Glomerular endothelial cell (primary cell): ENCODE results near the gene CNMD. TPM values are rescaled to one million over a fixed set of nuclear protein-coding genes. Genes with fewer than 3 reads are reported as not detected.

Experiments used
- DNase-seq: peaks from one replicate; pipeline ENCODE4 v3.0.0-alpha.2; 2011; ENCODE audit warnings: low read depth, low spot score; ENCODE audit errors: extremely low read depth
- total RNA-seq: library from RNA; depleted of rRNA; stranded (reverse); fragments of >200 nt; gene quantifications from 2 replicates; pipeline ENCODE4 v1.2.3, GENCODE V29; 2015

The CNMD gene
- total RNA-seq: not detected in 2 replicates

DNA sequence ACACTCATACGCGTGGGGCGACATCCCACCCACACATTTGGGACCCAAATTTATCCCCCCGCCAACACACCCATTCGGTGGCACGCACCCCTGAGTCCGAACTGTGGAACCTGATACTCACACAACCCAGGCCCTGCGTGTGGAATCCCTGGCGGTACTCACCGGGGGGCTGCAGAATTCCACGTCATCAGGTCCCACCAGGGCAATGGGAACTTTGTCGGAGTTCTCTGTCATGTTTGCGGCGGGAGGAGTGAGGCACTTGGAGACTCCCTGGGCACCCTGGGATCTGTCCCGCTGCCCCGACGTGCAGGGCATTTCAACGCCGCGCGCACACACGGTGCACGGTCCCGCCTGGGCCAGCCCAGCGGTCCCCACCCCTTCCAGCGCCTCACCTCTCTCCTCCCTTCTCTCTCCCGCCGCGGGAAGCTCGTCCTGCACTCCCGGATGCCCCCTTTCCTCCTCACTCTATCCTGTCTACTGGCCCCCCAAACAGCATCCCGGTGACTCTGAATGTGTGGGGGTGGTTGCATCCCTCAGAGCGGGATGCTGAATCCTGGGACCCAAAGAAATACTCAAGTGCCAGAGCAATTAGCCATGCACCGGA lies at the start of gene CNMD:
CNMD (minus strand) TSS at position 353 of the 604 bp plus-strand sequence; CDS start at position 234, 119 bp downstream.
- DNase-seq: no peak

DNA sequence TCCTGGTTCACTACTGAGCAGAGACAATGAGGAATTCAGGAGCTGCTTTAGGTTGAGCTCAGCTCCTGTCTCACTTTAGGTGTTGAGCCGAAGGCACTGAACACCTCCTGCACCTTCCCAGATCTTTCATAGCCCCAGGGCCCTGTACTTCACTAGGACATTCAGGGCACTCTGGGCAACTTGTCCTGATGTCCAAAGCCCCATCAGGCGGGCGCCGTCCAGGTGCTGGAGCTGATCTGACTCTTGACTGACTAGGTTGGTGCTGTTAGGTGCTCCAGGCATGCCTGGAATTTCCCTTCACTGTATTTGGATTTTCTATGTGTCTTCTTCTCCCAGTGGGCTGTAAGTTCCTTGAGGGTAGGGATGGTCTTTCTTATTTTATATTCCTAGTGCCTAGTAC lies 48.4 kb upstream of the CNMD start:
- no peak for DNase-seq

DNA sequence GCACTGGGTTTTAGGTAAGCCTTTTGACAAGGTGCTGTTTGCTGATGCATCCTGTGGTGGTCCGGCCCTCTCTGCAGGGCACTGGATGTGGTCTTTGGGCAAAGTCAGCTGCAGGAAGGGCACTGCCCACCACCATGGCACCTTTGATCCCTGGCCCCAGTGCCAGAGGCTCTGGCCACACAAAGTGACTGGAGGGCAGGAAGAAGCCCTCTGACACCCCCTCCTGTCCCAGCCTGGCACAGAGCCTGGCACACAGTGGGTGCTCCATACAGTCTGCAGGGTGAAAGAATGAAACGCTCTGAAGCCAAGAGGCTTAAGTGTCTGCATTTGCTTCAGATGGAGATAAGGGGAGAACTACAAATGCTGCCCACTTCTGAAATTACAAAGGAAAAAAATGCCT lies 47.6 kb upstream of the CNMD start:
- no peak for DNase-seq

DNA sequence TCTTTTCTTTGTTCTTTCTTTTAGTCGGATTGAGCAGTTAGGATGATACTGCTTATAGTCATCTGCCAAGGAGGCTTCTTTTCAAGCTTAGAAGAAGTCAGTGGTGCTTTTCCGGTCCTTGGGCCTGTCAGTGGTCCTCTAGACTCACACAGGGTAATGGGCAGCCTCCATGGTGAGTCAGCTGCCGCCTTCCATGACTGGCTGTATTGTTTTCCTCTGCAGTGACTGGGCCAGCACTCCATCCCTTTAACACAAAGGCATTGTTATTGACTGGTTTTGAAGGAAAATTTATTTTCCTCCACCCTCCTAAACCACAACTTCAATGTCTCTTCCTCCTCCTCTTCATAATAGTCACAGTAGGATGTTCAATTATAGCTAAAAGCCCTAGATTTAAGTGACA lies 47.1 kb upstream of the CNMD start:
- no peak for DNase-seq

DNA sequence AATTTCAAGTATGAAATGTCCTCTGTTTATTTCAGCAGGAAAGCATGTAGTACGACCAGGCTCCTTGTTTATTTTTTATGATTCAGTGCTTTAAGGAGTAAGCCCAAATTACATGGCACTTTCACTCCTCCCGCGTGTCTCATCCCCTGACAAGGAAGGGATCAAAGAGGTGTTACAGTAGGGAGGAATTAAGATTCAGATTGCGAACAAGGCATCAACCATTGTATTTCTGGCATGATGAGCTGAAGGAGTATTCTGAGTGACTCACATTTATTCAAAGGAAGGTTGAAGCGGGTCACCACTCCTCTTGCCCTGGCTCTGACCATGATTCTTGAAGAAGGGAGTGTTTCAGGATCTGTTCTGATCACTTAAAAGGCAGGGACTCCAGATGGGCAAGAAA lies 46.1 kb upstream of the CNMD start:
- DNase-seq: no peak

DNA sequence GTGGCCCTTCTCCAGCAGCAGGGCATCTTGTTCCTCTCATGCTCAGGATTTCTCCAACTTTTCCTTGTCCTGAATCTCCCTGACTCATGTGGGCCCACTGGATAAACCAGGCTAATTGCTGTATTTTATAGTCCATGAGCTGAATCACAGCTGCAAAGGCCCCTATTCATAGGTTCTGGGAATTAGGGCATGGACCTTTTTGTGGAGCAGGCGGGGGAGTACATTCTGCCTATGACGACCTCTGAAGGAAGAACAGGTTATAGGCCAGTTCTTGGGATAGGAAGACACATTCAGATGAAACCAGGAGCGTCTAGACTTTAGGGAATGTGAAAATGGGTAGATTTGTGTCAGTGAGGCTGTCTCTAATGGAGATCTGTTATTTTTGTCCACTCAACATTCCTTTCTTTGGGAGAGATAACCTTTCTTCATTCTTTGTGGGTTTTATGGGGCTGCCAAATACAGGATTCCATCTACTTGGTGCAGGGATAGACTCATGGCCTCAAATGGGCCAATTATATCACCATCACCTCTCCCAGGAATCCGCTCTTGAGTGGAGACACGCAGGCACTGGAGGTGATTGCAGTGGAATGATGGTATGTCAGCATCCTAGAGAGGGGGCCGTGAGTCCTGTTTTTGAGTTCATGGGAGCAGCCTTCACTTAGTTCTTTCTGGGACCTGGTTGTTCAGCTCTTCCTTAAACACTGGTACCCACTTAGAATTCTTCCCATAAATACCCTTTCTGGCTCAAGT lies 45.1 kb upstream of the CNMD start:
- no peak for DNase-seq

DNA sequence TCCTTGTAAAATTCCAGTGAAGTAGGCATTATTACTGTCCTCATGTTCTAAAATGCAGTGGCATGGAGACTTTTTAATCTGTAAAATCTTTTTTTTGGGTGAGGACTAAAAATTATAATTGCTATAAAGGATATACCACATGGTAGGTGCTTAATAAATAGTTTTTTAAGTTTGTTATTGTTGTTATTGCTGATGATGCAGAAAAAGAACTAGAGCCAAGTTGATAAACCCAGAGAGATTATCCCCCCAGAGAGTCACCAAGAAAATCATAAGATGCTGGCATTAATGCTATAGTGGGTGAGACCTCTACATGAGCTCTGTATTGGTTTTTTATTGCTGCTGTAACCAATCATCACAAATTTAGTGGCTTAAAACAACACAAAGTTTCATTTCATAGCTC lies 44.3 kb upstream of the CNMD start:
- no peak for DNase-seq

DNA sequence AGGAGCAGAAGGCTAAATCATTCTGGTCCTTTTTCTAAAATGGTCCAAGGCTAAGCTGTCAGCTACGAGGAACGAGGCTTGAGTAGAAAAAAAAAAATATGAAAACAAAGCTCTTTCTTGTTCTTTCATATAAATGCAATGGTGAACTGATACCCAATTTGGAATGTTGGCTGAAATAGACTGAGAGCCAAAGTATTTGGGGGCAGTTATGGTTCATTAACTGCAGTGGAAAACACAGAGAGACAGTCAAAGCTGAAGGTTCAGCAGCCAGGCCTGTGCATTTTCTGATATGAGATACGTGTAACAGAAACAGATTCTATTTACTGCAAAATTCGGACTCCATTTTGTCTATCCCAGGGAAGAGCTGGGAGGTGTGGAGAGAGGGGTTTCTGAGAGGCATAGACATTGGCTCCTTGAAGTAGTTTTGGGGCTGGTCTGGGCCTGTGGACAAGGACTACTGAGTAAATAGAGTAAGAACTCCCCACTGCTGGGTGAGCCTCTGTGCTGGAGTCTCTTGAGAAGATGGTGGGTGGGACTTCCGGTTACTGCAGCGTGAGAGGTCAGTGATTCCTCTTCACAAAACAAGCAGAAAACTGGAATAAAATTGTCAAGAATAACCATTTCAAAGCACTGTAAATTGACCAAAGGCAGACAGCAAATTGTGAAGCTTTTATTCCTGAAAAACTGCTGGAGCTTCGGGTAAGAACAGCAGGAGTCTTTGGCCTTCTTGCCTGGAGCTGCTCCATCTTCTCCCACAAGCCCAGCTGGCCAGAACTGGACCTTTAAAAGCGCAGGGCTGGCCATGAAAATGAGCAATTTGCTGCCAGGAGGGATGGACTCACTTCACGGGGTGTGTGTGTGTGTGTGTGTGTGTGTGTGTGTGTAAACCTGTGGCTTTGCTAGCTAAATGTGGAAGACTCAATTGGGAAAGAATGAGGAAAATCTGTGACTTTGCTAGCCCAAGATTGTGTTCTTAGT lies 43.1 kb upstream of the CNMD start:
- DNase-seq: no peak

DNA sequence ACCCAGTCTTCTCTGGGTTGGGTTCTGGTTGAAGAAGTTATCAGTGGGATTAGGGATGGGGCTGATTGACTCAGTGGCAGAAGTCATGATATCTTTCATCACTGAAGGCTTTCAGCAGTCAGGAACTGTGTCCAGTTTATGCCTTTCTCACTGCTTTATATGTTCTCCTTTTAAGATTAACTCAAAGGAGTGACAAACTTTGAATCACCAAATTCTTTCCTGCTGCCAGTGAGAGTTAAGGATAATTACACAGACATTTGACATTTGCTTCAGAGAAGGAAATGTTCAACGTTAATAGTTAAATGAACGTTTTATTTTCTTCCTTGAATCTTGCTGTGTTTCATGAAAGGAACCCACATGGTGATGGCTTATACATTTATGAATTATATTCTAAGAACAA lies 41.0 kb upstream of the CNMD start:
- no peak for DNase-seq

DNA sequence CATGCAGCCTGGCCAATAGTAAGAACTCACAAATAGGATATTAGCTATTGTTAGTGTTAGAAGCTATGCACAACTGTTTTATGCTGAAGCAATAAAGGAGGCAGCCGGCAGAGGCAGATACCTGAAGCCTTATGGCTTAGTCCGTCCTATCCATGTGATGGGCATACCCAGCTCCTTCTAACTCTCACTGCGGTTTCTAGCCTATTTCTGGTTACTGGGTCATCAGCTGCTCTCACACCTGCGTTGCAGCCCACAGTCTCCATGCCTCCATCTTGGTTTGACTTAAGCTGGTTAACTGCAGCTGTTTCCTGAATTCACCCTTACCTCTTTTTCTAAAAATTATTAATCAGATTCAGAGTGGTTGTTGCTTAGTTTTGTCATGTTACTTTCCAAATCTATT lies 40.5 kb upstream of the CNMD start:
- no peak for DNase-seq

DNA sequence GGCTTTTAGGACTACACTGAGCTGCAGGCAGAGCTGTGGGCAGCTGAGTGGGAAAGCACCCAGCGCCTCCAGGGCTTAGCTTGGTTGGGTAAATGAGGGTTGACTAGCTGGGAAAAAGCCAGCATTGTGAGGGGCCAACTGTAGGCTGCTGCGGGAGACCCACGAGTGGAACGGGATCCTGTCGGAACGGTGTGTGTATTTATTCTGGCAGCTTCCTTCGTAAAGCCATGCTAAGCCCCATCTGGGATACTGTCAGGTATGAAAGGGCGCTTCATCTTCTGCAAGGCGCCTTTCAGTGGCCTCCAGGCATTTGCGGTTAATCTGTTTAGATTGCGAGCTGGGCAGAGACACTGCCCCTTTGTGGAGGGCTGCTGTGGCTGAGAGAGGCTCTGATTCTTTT lies 39.5 kb upstream of the CNMD start:
- no peak for DNase-seq

DNA sequence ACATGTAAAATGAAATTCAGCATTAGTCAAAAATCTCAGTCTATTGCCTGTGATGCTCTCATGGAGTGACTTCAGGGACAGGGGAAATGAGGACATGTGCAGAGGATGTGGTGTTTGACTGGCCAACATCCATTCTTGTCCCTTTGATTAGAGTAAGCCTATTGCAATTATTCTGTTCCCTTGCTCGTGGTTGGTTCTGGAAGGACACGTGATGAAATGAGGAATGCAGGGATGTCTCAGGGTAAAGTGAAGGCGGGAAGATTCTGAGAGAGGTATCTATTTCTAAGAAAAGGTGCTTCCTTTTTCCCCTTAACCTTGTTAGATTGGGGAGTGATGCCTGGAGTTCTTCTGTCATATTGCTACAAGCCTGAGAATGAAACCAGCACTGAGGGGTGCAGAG lies 37.1 kb upstream of the CNMD start:
- DNase-seq: no peak

DNA sequence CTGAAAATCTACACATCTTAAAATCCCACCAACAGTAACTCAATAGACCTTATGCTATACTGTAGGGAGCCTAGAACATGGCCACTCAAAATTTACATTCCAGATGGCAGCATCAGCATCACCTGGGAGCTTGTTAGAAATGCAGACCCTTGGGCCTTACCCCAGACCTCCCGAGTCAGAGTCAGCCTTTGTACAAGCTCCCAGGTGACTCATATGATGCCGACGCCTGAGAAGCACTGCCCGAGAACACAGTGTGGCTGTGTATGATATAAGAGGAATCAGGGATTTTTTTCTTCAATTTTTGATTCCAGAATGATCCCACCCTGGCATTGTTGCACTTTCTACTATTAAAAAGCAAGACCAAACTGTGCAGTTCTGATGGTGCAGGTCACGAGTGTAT lies 35.9 kb upstream of the CNMD start:
- DNase-seq: no peak

DNA sequence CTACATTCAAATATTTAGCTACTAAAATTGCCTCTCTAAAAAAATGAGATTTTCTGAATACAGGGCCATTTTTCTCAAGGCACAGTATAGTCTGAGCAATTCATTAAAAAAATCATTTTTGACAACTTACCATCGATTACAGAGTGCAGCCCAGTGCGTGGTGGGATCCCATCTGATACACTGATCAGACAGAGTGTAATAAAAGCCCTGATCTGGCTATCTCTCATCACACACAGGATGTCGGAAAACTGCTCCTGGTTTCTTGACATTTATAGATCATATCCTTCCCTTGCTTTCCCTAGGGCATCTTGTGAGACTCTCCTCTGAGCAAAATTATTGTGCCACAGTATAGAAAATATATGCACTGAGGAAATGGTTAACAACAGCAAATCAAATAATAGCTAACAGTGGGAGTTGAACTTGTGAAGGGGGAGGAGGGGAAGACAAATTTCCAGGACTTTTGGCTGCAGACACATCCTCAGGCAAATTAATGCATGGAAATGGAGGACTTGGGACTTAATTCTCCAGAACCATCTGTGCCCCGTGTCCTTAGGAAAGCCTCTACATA lies 28.4 kb upstream of the CNMD start:
- DNase-seq: no peak

DNA sequence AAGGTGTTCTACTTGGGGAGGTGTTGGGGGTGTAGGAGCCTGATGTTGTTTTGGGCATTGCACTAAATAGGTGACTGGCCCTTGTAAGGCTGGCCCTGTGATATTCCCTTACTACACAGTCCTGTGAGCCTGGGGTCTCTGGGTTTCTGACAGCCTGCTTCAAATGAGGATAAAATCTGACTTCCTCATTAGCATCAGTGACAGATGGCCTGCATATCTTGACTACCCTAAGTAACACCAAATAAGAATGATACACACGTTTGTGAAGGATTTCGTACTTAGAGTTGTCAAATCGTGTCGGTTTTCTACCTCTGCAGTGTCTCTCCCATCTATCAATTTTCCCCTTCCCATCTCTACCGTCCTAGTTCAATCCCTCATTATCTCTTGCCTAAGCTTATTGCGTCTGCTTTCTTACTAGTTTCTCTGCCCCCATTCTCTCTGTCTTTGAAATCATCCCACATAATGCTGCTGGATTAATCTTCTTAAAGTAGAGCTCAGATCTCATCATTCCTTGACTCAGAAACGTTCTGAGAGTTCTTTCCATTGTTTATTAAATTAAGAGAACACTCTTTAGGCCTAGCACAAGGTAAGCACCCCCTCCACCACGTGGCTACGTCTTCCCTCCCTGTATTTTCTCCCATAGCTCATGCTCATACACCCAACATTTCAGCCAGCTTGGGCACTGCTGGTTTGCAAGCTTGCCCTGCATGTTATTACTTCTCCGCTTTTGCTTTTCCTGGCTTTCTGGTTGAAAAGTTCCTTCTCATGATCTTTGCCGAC lies 26.2 kb upstream of the CNMD start:
- DNase-seq: no peak

DNA sequence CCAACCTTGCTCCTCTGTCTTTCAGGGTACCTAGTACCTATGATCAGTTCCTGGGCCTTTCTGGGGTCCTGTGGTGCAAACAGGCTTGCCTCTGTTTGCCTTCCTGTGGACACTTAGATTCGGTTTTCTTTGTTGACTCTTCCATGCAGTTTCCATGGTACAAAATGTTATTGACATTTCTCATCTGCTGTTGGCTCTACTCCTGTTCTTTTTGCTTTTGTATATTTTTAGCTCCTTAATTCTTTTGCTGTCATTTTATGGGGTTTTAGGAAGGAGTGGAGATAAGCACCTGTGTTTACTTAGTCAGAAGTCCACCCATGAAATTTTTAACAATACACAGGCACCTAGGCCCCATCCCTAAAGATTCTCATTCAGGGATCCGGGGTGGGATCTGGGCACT lies 20.5 kb upstream of the CNMD start:
- DNase-seq: no peak

DNA sequence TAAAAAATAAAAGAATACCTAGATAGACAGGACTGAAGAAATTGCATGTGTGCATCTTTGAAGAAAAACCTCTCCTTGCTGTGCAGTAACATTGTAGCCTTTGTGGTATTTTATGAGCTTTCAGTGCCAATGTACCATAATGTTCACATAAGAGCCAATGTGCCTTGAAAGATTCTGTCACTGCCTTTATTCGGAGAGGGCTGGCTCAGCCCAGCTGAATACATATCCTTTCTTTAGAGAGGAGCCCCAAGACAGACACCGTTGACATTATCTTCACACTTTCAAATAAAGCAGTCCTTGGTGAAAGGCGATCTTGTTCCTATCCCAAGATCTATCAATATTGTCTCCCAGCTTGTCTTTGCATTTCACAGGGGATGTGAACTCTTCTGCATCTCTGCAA lies 18.5 kb upstream of the CNMD start:
- DNase-seq: no peak

DNA sequence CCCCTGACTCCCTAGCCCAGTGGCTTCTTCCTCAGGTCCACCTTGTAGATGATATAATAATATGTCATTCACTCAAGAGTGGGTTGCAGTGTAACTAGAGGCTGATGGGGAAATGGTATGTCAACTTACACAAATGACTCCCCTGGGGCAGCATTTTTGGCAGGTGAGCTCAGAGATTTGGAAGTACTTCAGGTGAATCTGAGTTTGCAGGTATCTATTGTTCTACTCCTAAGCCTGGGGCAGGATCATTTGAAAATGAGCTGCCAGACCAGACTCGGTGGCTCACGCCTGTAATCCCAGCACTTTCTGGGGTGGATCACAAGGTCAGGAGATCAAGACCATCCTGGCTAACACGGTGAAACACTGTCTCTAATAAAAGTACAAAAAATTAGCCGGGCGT lies 11.6 kb upstream of the CNMD start:
- DNase-seq: no peak

DNA sequence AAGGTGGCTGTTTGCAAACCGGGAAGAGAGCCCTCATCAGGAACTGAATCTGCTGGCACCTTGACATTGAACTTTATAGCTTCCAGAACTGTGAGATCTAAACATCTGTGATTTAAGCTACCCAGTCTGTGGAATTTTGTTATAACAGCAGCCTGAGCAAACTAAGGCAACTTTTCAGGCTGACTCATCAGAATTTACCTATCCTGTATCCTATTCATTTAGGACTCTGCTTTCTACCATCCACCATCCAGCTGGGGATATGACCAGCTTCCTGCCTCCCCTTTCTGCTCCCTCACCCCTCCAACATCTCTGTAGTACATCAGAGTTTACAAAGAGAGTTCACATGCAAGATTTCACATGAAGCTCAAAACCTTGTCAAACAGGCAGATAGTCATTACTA lies 11.1 kb upstream of the CNMD start:
- no peak for DNase-seq

DNA sequence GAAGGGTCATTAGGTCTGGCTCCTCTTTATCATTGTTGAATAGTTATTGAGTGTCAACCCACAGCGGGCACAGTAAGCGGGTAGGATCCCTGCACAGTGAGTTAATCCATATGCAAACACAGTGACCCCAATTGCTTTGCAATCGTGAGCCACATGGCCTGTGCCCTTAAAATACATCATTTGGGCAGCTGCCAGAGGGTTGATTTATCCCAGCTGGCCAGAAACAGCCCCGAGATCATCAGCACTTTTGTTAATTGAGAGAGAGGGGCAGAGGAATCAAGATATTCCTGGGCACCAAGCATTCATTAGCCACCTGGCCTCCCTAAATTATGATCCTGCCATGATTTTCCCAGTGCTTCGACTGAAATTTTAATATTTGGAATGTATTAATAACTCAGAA lies 9.8 kb upstream of the CNMD start:
- DNase-seq: no peak

DNA sequence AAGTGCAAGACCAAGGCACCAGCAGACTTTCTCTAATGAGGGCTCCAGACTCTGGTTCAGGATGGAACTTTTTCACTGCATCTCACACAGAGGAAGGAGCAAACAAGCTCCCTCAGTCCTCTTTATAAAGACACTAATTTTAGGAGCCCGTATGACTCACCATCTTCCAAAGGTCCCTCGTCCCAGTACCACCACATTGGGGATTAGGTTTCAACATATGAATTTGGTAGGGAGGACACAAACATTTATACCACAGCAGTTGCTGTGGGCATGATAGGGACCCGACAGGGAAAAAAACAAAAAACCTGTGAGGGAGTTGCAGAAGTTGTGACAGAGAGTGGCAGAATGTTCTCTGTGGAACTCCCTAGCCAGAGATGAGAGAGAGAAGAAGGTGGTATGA lies 6.5 kb upstream of the CNMD start:
- no peak for DNase-seq
